OCI-LY3 (cell line): ENCODE data around the gene ZBTB7C.

Source experiments
- EZH2phosphoT487 ChIP-seq: fragments of 200-600 bp; shearing (Covaris generic); IDR thresholded peaks from 2 replicates; pipeline ENCODE4 v1.6.1; 2018; ENCODE audit warnings: antibody characterized with exemption, mixed run types, low read depth
- TF ChIP-seq, protein P1 (sequence below): fragments of 200-600, 300-600 bp; sonication (generic); IDR thresholded peaks from 2 replicates; pipeline ENCODE4 v1.5.1; 2014; ENCODE audit warnings: antibody characterized with exemption, low read length, low read depth

GRCh38 chr18:48190994-48191393 lies 218.2 kb downstream of the ZBTB7C start:
- TF ChIP-seq, protein P1, sequence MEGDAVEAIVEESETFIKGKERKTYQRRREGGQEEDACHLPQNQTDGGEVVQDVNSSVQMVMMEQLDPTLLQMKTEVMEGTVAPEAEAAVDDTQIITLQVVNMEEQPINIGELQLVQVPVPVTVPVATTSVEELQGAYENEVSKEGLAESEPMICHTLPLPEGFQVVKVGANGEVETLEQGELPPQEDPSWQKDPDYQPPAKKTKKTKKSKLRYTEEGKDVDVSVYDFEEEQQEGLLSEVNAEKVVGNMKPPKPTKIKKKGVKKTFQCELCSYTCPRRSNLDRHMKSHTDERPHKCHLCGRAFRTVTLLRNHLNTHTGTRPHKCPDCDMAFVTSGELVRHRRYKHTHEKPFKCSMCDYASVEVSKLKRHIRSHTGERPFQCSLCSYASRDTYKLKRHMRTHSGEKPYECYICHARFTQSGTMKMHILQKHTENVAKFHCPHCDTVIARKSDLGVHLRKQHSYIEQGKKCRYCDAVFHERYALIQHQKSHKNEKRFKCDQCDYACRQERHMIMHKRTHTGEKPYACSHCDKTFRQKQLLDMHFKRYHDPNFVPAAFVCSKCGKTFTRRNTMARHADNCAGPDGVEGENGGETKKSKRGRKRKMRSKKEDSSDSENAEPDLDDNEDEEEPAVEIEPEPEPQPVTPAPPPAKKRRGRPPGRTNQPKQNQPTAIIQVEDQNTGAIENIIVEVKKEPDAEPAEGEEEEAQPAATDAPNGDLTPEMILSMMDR = no peak
- TF ChIP-seq EZH2phosphoT487 = no peak
